ENCODE results near the gene DNAH8. TPM values are rescaled to one million over a fixed set of nuclear protein-coding genes. Genes with fewer than 3 reads are reported as not detected.

DNAH8 gene
- total and polyA plus RNA-seq, 8 donors, result under 0.01 to 0.18 TPM; not detected in 6

DNA sequence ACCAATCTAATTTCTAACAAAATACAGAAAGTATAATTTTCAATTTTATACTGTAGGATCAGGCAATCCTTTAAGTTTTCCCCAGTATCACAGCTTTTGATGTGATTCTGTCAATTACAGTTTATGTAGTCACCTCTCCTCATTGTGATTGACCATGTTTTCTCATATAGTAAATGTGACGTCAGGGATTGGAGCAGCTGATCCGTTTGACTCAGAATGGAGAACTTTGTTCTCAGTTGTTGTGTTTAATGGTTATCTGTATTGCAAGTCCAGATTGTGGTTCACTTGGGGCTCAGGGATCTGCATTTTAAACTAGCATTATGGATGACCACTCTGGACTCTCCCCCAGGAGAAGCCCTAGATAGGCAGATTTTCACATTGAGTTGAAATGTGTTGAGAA, 90.6 kb downstream of the DNAH8 start:
- intact Hi-C loops (cut with DNase I; ENCODE audit: low total_unique reads), result no loop called here

DNA sequence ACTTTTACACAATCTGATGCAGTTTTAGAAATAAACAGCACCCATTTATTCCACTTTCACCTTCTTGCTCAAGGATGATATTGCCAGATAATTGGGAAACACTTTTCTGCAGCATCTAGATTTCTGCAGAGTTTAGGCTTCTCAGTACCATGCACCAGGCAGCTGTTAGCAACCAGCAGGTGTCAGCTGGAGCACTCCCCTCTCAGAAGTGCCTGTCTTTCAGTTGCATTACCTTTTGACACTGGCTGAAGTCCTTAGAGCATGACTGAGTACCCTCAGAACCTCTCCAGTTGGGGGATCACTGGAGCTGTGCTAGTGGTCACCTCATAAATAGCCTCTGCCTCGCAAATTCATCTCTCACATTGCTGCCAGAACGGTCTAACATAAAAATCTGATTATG, 91.2 kb downstream of the DNAH8 start:
- H3K27me3 ChIP-seq, result peaks cover 0 to 9% (median 0%) of the 10 kb centered on the region in 3 donors
- TF ChIP-seq POLR2A (IDR thresholded peaks at IDR 0.05), result no peak
- TF ChIP-seq POLR2AphosphoS5 (IDR thresholded peaks at IDR 0.05), result no peak
- TF ChIP-seq, protein P1, sequence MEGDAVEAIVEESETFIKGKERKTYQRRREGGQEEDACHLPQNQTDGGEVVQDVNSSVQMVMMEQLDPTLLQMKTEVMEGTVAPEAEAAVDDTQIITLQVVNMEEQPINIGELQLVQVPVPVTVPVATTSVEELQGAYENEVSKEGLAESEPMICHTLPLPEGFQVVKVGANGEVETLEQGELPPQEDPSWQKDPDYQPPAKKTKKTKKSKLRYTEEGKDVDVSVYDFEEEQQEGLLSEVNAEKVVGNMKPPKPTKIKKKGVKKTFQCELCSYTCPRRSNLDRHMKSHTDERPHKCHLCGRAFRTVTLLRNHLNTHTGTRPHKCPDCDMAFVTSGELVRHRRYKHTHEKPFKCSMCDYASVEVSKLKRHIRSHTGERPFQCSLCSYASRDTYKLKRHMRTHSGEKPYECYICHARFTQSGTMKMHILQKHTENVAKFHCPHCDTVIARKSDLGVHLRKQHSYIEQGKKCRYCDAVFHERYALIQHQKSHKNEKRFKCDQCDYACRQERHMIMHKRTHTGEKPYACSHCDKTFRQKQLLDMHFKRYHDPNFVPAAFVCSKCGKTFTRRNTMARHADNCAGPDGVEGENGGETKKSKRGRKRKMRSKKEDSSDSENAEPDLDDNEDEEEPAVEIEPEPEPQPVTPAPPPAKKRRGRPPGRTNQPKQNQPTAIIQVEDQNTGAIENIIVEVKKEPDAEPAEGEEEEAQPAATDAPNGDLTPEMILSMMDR (IDR thresholded peaks at IDR 0.05), result no peak
- no peak for TF ChIP-seq EP300 (IDR thresholded peaks at IDR 0.05)
- intact Hi-C loops (cut with DNase I; ENCODE audit: low total_unique reads), result no loop called here
- no peaks in the 10 kb centered on the region for H3K9me3 ChIP-seq
- no peaks in the 10 kb centered on the region for H3K4me1 ChIP-seq
- no peaks in the 10 kb centered on the region for H3K36me3 ChIP-seq
- no peak overlapping the region for H3K4me3 ChIP-seq
- no peak overlapping the region for H3K27ac ChIP-seq
- no peak for DNase-seq
- WGBS, 5 donors, result 47 to 75% (median 67%) methylated on average over 2 of the region's 2 CpGs

More for the DNA sequence above, 90.6 kb downstream of the DNAH8 start:
- no peak overlapping the region for H3K27ac ChIP-seq
- no peaks in the 10 kb centered on the region for H3K36me3 ChIP-seq
- H3K27me3 ChIP-seq, result peaks cover 0 to 9% (median 0%) of the 10 kb centered on the region in 3 donors
- no peaks in the 10 kb centered on the region for H3K9me3 ChIP-seq
- no peak for DNase-seq
- TF ChIP-seq EP300 (IDR thresholded peaks at IDR 0.05) (no peak), POLR2AphosphoS5 (IDR thresholded peaks at IDR 0.05) (no peak), POLR2A (IDR thresholded peaks at IDR 0.05) (no peak)
- TF ChIP-seq, protein P1 (IDR thresholded peaks at IDR 0.05), result no peak
- no peak overlapping the region for H3K4me3 ChIP-seq
- no peaks in the 10 kb centered on the region for H3K4me1 ChIP-seq
- WGBS, 5 donors, result 45 to 50% (median 49%) methylated on average over 2 of the region's 2 CpGs

DNA sequence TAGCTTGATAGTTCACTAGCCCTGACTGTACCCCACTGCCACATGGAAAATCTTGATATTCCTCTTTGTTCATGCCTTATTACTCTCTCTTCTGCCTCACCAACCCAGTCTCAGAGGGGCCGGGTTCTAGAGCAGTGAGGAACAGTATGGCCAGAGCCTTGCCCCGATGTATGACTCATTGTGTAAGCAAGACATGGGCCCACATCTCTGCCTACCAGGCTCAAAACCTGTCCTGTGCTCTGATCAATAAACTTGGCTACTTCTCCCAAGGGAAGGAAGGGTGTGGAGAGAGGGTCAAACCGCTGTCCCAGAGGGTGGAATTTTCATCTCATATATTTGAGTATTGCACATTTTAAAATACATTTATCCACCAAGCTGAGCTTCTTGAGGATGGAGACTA, 91.7 kb downstream of the DNAH8 start:
- no peaks in the 10 kb centered on the region for H3K36me3 ChIP-seq
- no peak overlapping the region for H3K4me3 ChIP-seq
- peaks cover 0 to 3% (median 0%) of the 10 kb centered on the region in 3 donors for H3K27me3 ChIP-seq
- H3K27ac ChIP-seq, result no peak overlapping the region
- H3K9me3 ChIP-seq, result no peaks in the 10 kb centered on the region
- no peaks in the 10 kb centered on the region for H3K4me1 ChIP-seq
- 68 to 78% (median 77%) methylated on average over 3 of the region's 3 CpGs for WGBS, 5 donors
- TF ChIP-seq EP300 (IDR thresholded peaks at IDR 0.05) (no peak), POLR2A (IDR thresholded peaks at IDR 0.05) (no peak), POLR2AphosphoS5 (IDR thresholded peaks at IDR 0.05) (no peak)
- TF ChIP-seq, protein P1 (IDR thresholded peaks at IDR 0.05), result no peak
- DNase-seq, result no peak
- intact Hi-C loops (cut with DNase I; ENCODE audit: low total_unique reads), result no loop called here

DNA sequence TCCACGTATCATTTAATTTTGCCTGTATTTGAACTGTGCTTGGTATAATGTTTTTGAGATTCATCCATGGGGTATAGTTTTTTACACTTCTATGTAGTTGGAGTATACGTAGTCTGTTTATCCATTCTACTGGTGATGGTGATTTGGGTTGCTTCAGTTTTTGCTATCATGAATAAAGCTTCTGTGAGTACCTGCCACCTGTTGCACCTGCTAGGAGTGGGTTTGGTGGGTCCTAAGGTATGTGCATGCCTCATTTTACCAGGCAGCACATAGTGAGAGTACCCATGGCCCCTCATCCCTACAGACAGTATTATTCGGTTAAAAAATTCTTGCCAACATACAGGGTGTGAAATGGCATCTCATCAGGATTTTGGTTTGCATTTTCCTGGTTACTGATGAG, 92.9 kb downstream of the DNAH8 start:
- no peak for DNase-seq
- Histone ChIP-seq H3K9me3 (no peaks in the 10 kb centered on the region), H3K4me1 (no peaks in the 10 kb centered on the region), H3K27me3 (no peaks in the 10 kb centered on the region), H3K36me3 (no peaks in the 10 kb centered on the region), H3K4me3 (no peak overlapping the region), H3K27ac (no peak overlapping the region)
- TF ChIP-seq, protein P1 (IDR thresholded peaks at IDR 0.05), result no peak
- no peak for TF ChIP-seq EP300 (IDR thresholded peaks at IDR 0.05)
- no peak for TF ChIP-seq POLR2AphosphoS5 (IDR thresholded peaks at IDR 0.05)
- TF ChIP-seq POLR2A (IDR thresholded peaks at IDR 0.05), result no peak
- WGBS, 5 donors, result 76 to 90% (median 85%) methylated on average over 3 of the region's 3 CpGs
- intact Hi-C loops (cut with DNase I; ENCODE audit: low total_unique reads), result no loop called here
